Cardiac fibroblast (primary cell): ENCODE results near the gene FCRL6.

Source experiments
- DNase-seq, 2 donors: peaks; one replicate each; pipeline versions ENCODE4 v3.0.0 to v3.0.0-alpha.2; 2010; ENCODE audit warnings: low read depth in 2 of 2
- H3K4me3 ChIP-seq, 2 donors: replicated peaks in 1 of 2; 1 replicate in 1 of 2; 2 replicates in 1 of 2; pipeline ENCODE4 v1.5.1; 2011; ENCODE audit warnings: low read depth in 2 of 2, low read length in 2 of 2, mild to moderate bottlenecking in 2 of 2, moderate library complexity in 1 of 2
- CTCF ChIP-seq: IDR thresholded peaks from one replicate; pipeline ENCODE4 v1.5.1; 2011; ENCODE audit warnings: low read depth, mild to moderate bottlenecking, low read length, inconsistent platforms

Gene FCRL6

DNA sequence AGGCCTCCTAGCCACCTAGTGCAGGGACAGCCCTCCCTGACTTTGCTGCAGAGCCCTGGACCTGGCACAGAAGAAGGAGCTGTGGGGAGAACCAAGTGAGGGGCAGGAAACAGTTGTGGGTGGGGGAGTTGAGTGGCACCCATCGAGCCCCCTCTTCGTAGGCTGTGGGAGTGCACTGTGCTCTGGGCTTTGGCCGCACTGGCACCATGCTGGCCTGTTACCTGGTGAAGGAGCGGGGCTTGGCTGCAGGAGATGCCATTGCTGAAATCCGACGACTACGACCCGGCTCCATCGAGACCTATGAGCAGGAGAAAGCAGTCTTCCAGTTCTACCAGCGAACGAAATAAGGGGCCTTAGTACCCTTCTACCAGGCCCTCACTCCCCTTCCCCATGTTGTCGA, 20.2 kb upstream of the FCRL6 start:
- DNase-seq: no peak
- no peak for TF ChIP-seq CTCF
- H3K4me3 ChIP-seq: peak overlapping the region; percentile 68 to 73

GRCh38 chr1:159783724-159784123, 18.4 kb upstream of the FCRL6 start:
- H3K4me3 ChIP-seq: no peak overlapping the region
- DNase-seq: no peak
- no peak for TF ChIP-seq CTCF

DNA sequence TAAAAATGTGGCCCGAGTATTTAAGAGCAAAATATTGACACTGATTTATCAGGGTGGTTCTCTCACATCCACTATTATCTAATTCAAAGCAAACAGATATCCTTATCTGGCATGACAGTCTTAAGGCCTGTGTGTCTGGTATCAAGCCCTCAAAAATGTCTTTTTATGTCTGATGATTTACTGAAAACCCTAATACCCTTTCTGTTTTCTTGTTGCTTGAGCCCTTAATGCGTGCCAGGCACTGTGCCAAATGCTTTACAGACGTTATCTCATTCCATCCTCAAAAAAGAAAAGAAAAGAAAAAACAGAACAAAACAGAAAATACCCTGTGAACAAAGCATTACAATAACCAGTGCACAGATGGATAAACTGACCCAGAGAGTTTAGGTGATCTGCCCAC, 15.7 kb upstream of the FCRL6 start:
- DNase-seq: peak; percentile 9 to 44
- no peak for TF ChIP-seq CTCF
- H3K4me3 ChIP-seq: no peak overlapping the region

GRCh38 chr1:159786966-159787365, 15.2 kb upstream of the FCRL6 start:
- H3K4me3 ChIP-seq: no peak overlapping the region
- TF ChIP-seq CTCF: no peak
- peak; percentile 29 to 51 for DNase-seq

DNA sequence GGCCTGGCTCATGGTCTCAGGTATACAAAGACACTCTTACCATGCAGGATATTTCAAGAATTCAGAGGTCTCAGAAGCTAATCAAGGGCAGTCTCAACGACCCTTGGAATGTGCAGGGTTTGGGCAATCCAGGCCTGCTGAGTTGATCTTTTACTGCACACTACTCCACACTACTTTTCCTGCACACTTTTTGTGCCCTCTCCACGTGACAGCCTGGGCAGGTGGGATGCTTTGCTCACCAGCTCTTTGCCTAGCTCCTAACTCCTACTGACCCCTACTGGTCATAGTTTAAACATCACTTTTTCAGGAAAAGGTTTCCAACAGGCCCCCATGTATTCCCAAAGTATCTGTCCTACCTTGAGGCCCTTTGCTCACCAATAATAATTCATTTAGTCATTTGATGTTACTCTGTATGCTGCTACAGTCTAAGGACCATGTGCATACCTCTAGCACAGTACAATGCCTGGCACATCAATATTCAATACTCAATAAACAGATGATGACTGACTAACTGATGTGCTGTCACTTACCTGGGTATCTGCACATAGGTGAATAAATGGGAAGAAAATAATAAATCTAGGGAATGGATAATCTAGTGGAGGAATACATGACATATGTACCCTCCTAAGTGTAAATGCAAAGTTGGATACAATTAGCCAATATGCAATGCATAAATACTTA, 11.8 kb upstream of the FCRL6 start:
- TF ChIP-seq CTCF: peak; percentile 67
- DNase-seq: peak; percentile 44 to 49
- H3K4me3 ChIP-seq: no peak overlapping the region

GRCh38 chr1:159791031-159791430, 11.1 kb upstream of the FCRL6 start:
- no peak for TF ChIP-seq CTCF
- H3K4me3 ChIP-seq: no peak overlapping the region
- no peak for DNase-seq

DNA sequence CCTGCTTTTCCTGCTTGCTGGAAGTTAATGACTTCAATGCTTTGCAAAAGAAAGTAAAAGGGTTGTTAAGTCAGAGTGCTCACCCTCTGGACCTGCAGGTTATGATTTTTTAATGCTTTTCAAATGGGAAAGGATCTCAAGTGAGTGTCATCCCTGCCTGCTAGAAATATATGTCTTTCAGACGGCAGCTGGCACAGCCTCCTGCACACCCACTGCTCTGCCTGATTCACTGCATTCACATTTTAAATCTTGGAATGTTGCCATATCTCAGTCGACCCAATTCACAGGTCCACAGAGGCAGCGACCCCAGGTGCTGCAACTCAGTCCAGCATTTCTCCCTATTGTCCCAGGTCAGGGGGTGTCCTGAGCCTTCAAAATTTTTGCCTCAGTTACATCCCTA, 10.7 kb upstream of the FCRL6 start:
- no peak overlapping the region for H3K4me3 ChIP-seq
- TF ChIP-seq CTCF: no peak
- DNase-seq: no peak
